NCI-H524 (cell line): Measurements from ENCODE around the gene SYNDIG1.

Experiments
- DNase-seq, 2 experiments: peaks; one replicate each; lab custom pipeline; 2025; lab: John Stamatoyannopoulos, UW

Gene SYNDIG1

GRCh38 chr20:24658920-24659660 lies 189.7 kb downstream of the SYNDIG1 start:
- no peak for DNase-seq

- no peak for DNase-seq
Observed at GRCh38 chr20:24659835-24660234, 190.4 kb downstream of the SYNDIG1 start.

GRCh38 chr20:24660651-24661050 lies 191.2 kb downstream of the SYNDIG1 start:
- no peak for DNase-seq

GRCh38 chr20:24661255-24661654 lies 191.8 kb downstream of the SYNDIG1 start:
- no peak for DNase-seq

- peak; percentile 51 to 85 for DNase-seq
Observed at GRCh38 chr20:24662322-24662721, 192.9 kb downstream of the SYNDIG1 start.

GRCh38 chr20:24662752-24663365 lies 193.4 kb downstream of the SYNDIG1 start:
- DNase-seq, result peak; percentile 37 to 71

GRCh38 chr20:24663496-24663895 lies 194.1 kb downstream of the SYNDIG1 start:
- no peak for DNase-seq

- DNase-seq, result no peak
Observed at GRCh38 chr20:24664266-24664986, 195.0 kb downstream of the SYNDIG1 start.

- DNase-seq, result no peak
Observed at GRCh38 chr20:24665196-24665595, 195.8 kb downstream of the SYNDIG1 start.

GRCh38 chr20:24665741-24666191 lies 196.3 kb downstream of the SYNDIG1 start:
- DNase-seq, result no peak

GRCh38 chr20:24667689-24668383 lies 198.4 kb downstream of the SYNDIG1 start:
- DNase-seq, result no peak

- no peak for DNase-seq
Observed at GRCh38 chr20:24668384-24668702, 198.9 kb downstream of the SYNDIG1 start.

- no peak for DNase-seq
Observed at GRCh38 chr20:24668791-24669190, 199.4 kb downstream of the SYNDIG1 start.

GRCh38 chr20:24669701-24670100 lies 200.3 kb downstream of the SYNDIG1 start:
- no peak for DNase-seq

GRCh38 chr20:24670341-24670872 lies 201.0 kb downstream of the SYNDIG1 start:
- DNase-seq, result no peak

GRCh38 chr20:24670981-24671380 lies 201.6 kb downstream of the SYNDIG1 start:
- no peak for DNase-seq

- DNase-seq, result no peak
Observed at GRCh38 chr20:24672181-24672880, 202.9 kb downstream of the SYNDIG1 start.

GRCh38 chr20:24672886-24673677 lies 203.7 kb downstream of the SYNDIG1 start:
- DNase-seq, result no peak

- no peak for DNase-seq
Observed at GRCh38 chr20:24673678-24674570, 204.5 kb downstream of the SYNDIG1 start.
